Skin of body (tissue), 2 donors: Measurements from ENCODE around the gene PEMT. TPM values are rescaled to one million over a fixed set of nuclear protein-coding genes. Genes with fewer than 3 reads are reported as not detected.

Experiments
- DNase-seq: peaks from one replicate; lab custom pipeline; 2025; lab: John Stamatoyannopoulos, UW
- total RNA-seq: library from RNA; depleted of rRNA; stranded (reverse); fragments of >200 nt; gene quantifications from one replicate; pipeline ENCODE4 v1.2.3, GENCODE V29; 2014

PEMT gene
- total RNA-seq, 1 donor from 2014 or later = 18.8 TPM

DNA sequence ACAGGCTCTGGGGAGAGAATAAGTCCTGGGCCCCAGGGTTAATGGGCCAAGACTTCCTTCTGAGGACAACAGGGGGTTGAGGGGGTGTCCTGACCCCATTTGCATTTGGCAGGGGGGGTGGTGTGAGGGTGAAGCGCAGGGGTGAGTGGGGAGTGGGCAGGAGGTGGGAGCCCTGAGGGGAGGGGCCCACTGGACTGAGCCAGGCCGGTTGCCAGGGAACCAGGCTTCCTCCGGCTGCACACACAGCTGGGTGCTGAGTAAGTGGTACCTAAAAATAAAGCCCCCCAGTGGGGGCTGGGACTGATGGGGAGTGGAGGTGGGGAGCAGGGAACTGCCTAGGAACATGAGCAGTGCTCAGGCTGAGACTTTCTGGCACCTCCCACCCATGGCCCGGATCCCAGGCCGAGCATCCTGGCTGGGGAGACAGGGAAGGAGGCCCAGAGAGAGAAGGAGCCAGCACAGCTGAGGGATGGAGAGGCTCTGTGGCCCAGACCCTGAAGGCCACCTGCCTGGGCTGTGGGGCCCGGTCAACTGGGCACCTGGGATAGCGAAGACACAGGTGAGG lies 87.9 kb downstream of the PEMT start:
- peak; percentile 10 for DNase-seq

DNA sequence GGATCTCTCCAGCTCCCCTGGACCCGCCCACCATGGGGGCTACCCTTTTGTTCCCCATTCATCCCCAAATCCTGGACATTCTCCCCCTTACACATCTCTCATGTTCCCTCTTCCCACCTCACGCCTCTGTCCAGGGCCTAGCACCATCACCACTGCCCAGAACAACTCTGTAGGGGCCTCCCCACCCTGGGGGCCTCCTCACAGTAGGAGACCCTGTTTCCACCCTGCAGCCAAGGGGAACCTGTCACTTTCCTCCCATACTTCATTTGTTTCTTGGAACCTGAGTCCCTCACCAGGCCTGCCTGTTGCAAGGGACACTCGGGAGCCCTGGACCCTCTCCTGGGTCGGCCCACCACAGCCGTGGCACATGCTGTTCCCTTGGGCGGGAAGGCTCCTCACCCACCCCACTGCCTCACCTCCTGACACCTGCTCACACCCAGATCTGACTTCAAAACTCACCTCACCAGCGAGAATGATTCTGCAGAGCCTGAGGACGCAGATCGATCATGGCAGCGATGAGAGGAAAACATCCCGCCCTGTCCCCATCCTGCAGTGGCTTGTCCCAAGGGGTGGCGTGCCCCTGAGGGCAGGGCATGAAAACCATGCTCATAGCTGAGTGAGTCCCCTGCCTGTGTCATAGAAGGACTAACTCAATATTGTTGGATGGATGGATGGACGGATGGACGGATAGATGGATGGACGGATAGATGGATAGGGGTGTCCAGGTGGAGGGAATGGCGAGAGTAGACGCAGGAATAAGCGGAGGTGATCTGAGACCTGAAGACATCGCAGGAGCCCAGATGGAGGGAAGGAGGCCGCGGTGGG lies 88.6 kb downstream of the PEMT start:
- no peak for DNase-seq

DNA sequence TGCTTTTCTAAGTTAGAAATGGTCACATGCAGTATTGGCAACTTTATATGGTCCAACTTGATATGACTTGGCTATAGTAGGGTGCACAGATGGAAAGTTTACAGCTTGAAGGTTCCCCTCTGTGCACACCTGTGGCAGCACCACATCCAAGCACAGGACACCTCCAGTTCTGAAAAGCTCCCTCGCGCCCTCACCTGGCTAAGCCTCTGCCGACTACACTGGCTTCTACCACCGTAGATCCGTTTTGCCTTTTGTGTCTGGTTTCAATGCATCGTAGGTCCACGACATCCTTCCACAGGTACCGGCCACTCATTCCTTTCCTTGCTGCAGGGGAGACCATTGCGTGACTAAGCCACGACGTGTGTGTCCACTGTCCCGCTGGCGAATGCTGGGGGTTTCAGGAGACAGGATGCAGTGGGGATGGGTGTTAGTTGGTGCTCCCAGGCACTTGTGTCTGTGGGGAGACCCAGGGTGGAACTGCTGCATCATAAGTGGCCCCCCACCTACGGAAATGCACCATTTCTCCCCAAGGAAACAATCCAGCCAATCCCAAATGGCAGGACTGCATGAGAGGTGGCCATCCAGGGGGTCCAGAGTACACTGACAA lies 90.4 kb downstream of the PEMT start:
- no peak for DNase-seq

DNA sequence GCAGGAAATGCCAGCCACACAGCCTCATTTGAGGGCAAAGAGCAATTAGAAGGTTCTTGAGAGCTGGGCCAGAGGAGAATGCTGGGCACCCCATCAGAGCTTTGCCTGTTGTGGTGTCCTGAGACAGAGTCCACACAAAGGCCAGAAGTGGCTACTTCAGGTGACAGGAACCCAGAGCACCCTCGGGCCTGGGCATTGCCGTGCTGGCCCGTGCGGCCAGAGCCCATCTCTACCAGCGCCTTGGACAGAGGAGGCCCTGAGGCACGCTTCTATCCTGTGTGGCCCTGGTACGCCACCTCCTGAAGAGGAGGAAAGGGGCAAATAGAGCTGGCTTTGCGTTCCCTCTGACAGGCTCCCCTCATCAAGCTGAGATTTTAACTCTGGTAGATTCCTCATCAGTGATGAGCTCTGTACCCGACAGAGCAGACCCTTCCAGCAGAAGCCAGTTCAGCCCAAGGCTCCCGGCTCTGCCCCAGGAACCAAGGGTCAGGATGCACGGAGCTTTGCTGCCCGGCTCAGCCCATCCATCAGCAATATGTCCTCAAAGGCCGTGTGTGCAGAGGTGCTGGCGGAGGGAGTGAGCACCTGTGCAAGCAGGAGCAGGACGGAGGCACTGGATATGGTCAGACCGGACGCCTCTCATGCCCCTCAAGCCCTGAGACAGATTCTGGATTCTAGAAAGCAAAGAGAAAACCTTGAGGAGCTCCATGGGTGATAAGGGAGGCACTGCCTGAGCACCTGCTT lies 91.9 kb downstream of the PEMT start:
- DNase-seq = no peak

DNA sequence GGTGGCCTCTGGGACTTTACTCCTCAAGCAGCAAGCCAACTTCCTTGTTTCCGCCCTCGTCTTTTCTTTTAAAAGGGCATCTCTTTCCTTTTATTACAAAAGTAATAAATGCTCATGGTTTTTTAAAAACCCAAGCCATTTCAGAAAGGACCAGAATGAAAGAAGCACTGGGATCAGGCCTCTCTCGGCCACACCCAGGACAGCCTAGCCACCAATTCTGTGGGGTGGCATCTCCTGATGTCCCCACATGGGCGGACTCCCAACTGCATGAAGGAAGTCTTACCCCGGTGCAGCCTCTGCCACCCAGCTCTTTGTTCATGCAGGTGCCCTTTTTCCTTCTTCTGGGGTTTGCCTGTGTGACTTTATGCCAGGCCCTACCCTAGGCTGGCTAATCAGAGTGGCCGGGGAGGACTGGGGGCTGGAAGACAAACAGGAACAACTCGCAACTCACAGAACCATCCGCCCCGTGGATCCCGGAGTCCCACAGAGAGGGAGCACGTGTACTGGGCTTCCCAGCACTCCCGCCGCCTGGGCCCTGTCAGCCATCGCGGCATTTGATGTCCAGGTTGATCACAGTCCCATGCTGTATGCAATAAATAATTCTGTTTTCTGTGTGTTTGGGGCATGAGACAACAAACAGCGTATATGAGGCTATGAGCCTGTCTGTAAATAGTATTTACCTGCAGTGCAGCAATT lies 92.8 kb downstream of the PEMT start:
- no peak for DNase-seq

DNA sequence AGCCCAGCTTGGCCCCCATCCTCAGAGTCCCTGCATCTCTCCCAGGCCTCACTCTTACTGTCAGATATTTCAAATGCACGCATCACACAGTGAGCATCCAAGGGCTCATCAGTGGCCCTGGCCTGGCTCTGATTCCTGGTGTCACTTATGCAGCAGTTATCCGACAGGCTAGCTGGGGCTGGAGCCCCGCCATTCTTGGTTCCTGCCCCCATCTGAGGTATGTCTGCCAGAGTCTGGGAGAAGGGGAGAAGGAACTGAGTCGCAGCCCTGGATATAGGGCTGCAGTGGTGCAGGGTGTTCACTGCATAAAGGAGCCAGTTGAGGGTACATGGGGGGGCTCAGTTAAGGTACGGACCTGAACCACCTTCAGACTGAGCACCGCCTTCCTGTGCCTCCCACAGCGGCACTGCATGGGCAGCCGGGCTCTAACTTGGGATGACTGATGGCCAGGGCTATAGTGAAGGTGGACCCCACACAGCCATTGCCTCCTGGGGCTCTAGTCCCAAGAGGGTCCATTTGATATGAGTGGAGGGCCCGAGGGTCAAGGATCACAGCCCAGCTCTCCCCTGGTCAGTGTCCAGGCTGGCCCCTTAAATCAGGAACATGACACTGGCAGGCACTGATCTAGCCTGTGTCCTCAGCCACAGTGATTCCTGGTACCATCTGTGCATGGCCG lies 93.5 kb downstream of the PEMT start:
- DNase-seq = no peak

DNA sequence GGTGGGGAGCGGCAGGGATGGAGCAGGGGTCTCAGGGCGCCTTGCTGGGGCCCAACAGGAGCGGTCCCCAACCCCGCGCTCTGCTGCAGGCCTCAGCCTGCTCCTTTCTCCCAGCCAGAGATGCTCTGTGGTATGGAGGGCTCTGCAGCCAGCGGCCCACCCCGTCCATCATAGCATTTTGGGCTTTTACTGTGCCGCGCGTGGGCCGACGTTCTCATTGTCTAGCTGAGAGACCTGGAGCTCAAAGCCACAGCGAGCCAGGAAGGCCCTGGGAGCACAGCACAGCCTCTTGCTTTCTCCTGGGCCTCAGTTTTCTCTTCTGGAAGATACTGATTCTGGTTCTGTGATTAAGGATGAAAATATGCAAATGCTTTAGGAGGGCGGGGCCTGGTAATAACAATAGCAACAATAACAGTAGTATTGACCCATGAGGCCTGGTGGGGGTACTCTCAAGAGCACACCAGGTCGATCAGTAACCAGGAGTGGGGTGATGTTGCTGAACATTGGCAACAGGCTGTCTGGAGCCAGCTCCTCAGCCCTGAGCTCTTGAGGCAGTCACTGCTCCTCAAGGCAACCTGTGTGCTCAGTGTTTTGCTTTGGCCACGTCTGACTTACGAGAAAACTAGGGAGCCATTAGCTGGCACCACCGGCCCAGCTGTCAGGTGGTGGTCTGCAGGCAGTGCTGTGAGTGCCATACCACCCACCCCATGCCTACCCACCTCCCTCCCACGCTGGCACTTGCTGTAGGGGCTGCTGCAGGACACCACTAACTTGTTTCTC lies 94.3 kb downstream of the PEMT start:
- no peak for DNase-seq

DNA sequence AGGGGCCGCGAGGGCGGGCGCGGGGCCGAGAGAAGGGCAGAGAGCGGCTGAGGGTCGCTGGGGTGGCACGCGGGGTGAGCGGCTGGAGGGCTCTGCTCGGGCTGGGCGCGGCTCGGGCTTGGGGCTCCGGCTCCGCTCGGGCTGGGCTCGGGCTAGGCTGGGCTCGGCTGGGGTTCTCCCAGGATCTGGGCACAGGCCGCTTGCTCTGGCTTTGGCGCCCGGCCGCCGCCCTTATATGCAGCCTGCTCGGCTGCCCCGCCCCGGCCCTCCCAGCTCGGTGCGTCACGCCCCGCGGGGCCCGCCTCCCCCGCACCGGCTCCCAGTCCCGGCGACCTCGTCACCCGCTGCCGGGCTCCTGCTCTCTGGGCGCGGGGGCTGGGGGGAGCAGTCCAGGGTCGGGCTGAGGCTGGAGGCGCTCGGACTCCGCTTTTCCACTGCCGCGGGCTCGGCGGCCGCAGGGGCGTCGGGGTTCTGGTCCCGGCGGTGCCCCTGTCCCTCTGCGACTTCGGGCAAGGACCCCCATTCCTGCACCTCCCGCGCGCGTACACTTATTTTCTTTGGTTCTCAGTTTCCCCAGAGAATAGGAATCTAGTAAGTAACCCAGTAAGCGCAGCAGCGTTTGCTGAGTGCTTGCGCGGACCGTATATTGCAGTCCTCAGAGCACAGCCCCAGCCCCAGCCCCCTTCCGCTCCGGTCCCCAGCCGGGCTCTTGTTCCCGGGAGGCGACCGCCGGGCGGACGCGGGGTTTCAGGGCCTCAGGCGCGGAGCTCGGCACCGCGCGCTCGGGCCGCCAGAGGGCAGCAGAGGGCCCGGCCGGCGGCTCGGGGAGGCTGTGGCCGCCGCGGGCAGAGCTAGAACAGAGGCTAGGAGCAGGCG lies 95.1 kb downstream of the PEMT start, which contains the start of gene RASD1:
RASD1 (minus strand) TSS at position 207 of the 876 bp plus-strand sequence. CDS start 214 bp downstream, outside the sequence.
- peak; percentile 87 for DNase-seq

DNA sequence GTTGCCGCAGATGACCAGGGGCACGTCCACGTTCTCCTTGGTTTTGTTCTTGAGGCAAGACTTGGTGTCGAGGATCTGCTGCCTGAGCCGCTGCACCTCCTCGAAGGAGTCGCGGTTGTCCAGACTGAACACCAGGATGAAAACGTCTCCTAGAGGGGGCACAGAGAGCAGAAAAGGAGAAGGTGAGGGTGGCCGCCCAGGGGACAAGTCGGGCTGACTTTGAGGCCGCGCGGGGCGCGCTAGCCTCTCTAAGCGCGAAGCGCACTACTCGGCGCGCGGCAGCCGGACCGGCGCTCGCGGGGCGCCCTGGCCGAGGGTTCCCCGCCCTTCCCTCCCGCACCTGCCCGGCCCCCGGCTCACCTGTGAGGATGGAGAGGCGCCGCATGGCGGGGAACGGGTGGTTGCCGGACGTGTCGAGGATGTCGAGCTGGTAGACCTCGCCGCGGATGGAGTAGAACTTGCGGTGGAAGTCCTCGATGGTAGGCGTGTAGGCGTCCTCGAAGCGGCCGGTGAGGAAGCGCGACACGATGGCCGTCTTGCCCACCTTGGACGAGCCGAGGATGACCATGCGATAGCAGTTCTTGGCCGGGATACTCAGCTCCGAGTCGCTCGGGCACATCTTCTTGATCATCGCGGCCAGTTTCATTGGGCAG lies 95.8 kb downstream of the PEMT start:
- no peak for DNase-seq

DNA sequence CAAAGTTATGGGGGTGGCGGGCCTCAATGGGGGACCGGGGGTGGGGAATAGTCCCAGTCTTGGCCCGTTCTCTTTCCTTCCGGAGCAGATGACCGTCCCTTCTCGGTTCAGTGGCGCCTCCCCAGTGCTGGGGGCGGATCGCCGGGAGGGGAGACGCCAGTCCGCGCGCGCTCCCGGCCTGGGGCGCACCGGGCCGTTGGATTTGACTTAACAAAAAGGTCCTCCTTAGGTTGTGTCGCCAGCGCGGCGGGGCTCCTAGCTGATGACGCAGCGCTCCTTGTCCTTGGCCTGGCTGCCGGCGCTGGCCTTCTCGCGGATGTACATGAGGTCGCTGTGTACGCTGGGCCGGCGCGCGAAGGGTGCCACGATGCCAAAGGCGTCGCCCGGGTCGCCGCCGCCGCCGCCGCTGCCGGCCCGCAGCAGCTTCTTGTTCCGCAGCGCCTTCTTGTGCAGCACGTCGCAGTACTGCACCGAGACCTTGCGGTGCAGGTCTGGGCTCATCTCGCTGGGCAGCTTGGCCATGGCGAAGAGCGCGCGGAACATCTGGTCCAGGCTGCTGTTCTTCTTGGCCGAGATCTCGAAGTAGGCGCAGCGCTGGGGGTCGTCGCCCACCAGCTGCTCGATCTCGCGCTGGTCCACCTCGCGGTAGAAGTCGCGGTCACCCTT lies 96.5 kb downstream of the PEMT start:
- no peak for DNase-seq

DNA sequence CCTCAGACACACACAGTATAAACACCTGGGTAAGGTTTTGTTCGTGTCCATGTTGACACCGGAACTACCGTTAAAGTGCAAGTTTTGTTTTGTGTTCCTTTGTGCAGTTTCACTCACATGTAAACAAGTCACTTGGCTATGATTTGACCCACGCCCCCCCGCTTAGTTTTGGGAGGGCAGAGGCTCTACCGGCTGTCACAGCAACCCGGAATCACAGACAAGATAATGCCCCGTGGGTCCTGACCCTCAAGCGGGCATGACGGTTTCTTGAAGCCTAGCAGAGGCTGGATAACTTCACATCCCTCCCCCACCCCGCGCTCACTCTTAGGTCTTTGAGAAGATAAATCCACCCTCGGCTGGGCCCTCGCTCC lies 97.0 kb downstream of the PEMT start:
- DNase-seq = no peak

DNA sequence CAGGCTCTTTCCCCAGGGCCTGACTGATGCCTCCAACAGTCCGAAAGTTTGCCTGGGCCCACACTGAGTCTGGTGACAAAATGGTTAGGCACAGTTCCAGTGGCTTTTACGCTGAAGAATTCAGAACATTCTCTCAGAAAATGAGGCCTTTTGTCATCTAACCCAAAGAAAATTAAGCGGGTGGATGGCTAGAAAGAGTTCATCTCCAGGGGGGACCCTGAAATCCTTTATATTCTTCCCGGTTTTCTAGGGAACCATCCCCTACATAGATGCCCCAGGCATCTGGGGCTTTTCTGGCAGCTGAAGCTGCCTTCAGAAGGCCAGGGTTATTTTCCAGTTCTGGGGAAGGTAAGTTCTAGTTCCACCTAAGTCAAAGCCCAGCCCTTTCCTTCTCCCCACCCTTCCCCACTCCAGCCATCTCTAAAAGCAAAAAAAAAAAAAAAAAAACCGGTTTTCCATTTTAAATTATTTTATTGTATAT lies 97.5 kb downstream of the PEMT start:
- no peak for DNase-seq

DNA sequence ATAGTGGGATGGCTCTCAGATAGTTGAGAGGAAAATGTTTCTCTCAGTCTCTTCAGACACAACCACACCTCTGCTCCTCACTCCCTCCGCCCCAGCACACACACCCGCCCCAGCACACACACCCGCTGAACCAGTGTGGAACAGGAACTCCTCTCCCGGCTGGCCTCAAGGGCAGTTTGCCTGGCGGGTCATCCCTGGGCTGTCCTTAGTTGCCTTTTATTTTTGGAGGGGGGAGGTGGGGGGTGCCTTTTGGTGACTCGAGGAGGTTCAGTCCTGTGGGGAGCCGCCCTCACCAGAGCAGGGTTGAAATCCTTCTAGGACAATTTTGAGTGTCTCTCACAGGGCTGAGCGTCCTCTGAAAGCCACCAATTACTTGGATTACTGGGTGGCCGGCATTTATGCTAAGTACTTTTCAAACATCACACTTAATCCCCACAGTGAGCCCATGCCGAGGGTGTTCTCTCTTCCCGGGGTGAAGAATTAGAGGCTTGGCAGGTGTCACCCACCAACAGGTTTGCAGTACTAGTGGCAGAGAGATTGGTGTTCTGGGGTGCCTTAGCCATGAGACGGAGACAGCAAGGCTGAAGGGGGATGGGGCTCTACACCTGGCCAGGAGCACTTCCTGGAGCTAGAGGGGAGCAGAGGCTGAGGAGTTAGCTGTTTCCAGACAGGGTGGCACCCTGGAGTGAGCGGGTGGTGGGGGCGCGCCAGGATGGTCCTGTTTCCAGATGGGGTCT lies 98.1 kb downstream of the PEMT start:
- DNase-seq = no peak

DNA sequence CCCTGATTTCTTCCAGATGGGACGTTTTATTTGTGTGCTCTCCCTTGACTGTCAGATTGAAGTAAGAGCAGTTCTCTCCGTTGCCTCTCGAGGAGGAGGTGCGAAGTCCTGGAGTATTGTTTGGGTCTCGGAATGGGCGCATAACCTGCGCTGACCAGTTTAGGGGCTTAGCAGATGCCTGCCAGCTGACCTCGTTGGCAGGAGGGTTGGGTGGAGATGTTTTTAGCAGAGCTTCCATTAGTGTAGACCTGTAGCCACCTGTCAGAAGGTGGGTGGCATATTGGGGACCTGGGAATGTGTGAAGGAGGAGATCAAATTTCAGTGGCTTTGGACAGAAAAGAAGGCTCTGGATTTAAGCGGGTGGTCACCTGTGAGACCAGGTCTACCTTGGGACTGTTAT lies 98.9 kb downstream of the PEMT start:
- no peak for DNase-seq

DNA sequence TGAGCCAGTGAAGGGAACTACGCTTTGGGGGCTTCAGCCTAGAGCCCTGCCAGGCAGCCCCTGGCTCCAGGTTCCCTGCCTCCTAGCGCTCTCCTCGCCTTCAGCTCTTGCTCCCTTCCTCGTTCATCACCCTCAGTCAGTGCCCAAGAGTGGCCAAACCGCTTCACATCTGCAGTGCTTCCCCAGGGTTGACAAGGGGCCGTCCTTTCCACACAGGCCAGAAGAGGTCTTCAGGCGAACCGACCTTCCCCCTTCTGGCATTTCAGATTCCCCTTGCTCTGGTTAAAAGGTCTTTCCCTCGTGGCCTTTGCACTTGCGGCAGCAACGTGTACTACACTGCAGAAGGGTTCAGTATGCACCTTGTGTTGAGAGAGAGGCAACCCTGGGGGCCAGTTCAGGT lies 99.4 kb downstream of the PEMT start:
- no peak for DNase-seq

DNA sequence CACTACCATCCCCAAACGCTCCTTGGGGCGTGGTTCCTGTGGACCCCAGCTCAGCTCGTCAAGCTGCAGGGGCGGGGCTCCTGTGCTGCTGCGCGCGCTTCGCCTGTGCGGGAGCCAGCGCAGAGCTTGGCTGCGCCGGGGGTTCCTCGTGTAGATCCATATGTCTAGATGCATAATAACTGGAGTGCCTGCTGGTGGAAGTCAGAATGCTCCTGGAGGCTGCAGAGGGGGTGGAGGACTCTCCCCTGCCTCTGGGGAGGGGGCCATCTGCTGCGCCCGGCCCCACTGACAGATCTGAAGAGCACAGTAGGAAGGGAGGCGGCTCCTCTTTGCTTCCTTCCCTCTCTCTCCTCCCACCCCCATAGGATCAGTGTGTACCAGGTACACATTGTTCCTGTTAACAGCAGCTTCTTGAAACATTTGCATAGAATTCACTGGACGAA lies 99.9 kb downstream of the PEMT start:
- no peak for DNase-seq

DNA sequence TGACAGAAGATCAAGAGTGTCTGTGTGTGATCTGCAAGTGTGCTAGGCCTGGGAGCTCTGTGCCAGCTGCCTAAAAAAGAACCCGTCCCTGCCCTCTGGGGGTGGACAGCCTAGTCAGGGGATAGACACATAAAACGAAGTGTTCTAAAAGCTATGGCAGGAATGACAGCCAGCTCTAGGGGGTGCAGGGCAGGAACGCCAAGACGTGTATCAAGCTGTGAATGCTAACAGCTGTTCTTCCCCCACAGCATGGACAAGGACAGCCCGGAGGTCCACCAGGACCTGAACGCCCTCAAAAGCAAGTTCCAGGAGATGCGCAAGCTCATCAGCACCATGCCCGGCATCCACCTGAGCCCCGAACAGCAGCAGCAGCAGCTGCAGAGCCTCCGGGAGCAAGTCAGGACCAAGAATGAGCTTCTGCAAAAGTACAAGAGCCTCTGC lies 100.5 kb downstream of the PEMT start:
- DNase-seq = no peak
